ENCODE results near the gene HDAC4.

DNA sequence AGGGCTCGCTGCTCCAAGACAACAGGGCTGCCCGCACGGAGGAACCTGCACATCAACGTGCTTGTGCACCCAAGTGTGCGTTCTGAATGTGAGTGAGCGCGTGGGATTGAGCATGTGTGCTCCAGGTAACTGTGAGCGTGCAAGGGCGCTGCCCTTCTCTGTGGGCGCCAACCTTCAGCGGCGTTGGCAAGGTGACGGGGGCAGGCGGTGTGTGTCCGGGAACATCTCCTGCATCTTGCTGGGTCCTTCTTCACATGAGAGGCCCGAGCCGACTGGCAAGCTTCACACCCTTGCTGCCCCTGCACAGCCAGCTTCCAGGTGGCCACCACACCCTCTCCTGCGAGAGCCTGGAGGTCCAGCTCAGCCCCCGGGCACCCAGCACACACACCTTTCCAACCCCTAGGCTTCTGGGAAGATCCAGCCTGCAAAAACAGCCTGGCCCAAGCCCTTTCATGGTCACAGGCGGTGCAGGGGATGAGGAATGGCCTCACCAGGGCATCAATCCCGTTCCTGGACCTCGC lies 220.9 kb downstream of the HDAC4 start:
- TF ChIP-seq, protein P1, sequence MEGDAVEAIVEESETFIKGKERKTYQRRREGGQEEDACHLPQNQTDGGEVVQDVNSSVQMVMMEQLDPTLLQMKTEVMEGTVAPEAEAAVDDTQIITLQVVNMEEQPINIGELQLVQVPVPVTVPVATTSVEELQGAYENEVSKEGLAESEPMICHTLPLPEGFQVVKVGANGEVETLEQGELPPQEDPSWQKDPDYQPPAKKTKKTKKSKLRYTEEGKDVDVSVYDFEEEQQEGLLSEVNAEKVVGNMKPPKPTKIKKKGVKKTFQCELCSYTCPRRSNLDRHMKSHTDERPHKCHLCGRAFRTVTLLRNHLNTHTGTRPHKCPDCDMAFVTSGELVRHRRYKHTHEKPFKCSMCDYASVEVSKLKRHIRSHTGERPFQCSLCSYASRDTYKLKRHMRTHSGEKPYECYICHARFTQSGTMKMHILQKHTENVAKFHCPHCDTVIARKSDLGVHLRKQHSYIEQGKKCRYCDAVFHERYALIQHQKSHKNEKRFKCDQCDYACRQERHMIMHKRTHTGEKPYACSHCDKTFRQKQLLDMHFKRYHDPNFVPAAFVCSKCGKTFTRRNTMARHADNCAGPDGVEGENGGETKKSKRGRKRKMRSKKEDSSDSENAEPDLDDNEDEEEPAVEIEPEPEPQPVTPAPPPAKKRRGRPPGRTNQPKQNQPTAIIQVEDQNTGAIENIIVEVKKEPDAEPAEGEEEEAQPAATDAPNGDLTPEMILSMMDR (IDR thresholded peaks at IDR 0.05; ENCODE audit: poor library complexity) = no peak
- no peak for TF ChIP-seq EZH2 (IDR thresholded peaks at IDR 0.05; ENCODE audit: borderline replicate concordance)
